GM21528 (cell line): ENCODE results near the gene ITGA11.

Source experiments
- ATAC-seq: cut with Tn5 transposase; IDR thresholded peaks from one replicate; pipeline ENCODE4 v1.9.1; 2021; ENCODE audit warnings: mild to moderate bottlenecking, moderate library complexity; ENCODE audit not compliant: unreplicated experiment, low FRiP score

Gene ITGA11

GRCh38 chr15:68316061-68316804 is 115.7 kb downstream of the ITGA11 start:
- no peak for ATAC-seq

- no peak for ATAC-seq
Observed at GRCh38 chr15:68315495-68316031, 116.4 kb downstream of the ITGA11 start.

- no peak for ATAC-seq
Observed at GRCh38 chr15:68315035-68315434, 116.9 kb downstream of the ITGA11 start.

- no peak for ATAC-seq
Observed at GRCh38 chr15:68314563-68314962, 117.4 kb downstream of the ITGA11 start.

GRCh38 chr15:68313501-68314410 is 118.2 kb downstream of the ITGA11 start:
- no peak for ATAC-seq

GRCh38 chr15:68312701-68313204 is 119.2 kb downstream of the ITGA11 start:
- no peak for ATAC-seq

GRCh38 chr15:68311859-68312557 is 120.0 kb downstream of the ITGA11 start:
- ATAC-seq = no peak

GRCh38 chr15:68311464-68311835 is 120.5 kb downstream of the ITGA11 start:
- no peak for ATAC-seq

GRCh38 chr15:68310804-68311463 is 121.0 kb downstream of the ITGA11 start:
- ATAC-seq = no peak

- no peak for ATAC-seq
Observed at GRCh38 chr15:68310178-68310803, 121.7 kb downstream of the ITGA11 start.

GRCh38 chr15:68309024-68309423 is 122.9 kb downstream of the ITGA11 start:
- no peak for ATAC-seq

- no peak for ATAC-seq
Observed at GRCh38 chr15:68307131-68307928, 124.6 kb downstream of the ITGA11 start.

GRCh38 chr15:68305420-68305871 is 126.5 kb downstream of the ITGA11 start:
- no peak for ATAC-seq

GRCh38 chr15:68304589-68305337 is 127.2 kb downstream of the ITGA11 start:
- ATAC-seq = no peak

- no peak for ATAC-seq
Observed at GRCh38 chr15:68303560-68304436, 128.2 kb downstream of the ITGA11 start.

- ATAC-seq = no peak
Observed at GRCh38 chr15:68303134-68303533, 128.8 kb downstream of the ITGA11 start.

- ATAC-seq = no peak
Observed at GRCh38 chr15:68302729-68303128, 129.2 kb downstream of the ITGA11 start.
